Measurements from ENCODE around the gene TLCD3B. TPM values are rescaled to one million over a fixed set of nuclear protein-coding genes. Genes with fewer than 3 reads are reported as not detected.

Gene TLCD3B
- polyA plus RNA-seq, 1 experiment: not detected

DNA sequence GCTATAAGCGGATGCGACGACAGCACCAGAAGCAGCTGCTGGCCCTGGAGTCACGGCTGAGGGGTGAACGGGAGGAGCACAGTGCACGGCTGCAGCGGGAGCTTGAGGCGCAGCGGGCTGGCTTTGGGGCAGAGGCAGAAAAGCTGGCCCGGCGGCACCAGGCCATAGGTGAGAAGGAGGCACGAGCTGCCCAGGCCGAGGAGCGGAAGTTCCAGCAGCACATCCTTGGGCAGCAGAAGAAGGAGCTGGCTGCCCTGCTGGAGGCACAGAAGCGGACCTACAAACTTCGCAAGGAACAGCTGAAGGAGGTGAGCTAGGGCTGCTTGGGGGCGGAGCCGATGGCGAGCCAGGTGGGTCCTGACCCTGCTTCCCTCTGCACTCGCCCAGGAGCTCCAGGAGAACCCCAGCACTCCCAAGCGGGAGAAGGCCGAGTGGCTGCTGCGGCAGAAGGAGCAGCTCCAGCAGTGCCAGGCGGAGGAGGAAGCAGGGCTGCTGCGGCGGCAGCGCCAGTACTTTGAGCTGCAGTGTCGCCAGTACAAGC is 45.7 kb downstream of the TLCD3B start:
- Histone ChIP-seq H3K4me3 (ENCODE audit: low read depth, low read length) (no peak overlapping the region), H3K9me3 (ENCODE audit: control insufficient read depth, insufficient read depth, low read length) (no peaks in the 10 kb centered on the region; the same call in 1 of the 2 replicates), H3K27me3 (ENCODE audit: control insufficient read depth, insufficient read depth, low read length) (no peaks in the 10 kb centered on the region), H3K27ac (ENCODE audit: low read depth, low read length) (no peak overlapping the region)
- DNase-seq (ENCODE audit: low read depth, low spot score): no peak
- ChIA-PET POLR2A (no interaction called here), CTCF (no interaction called here)
- no peak for TF ChIP-seq CTCF (IDR thresholded peaks at IDR 0.05; ENCODE audit: low read depth, low read length)

- TF ChIP-seq CTCF (IDR thresholded peaks at IDR 0.05; ENCODE audit: low read depth, low read length): no peak
- Histone ChIP-seq H3K9me3 (ENCODE audit: control insufficient read depth, insufficient read depth, low read length) (no peaks in the 10 kb centered on the region; the same call in 1 of the 2 replicates), H3K27ac (ENCODE audit: low read depth, low read length) (no peak overlapping the region), H3K4me3 (ENCODE audit: low read depth, low read length) (no peak overlapping the region), H3K27me3 (ENCODE audit: control insufficient read depth, insufficient read depth, low read length) (no peaks in the 10 kb centered on the region)
- ChIA-PET CTCF (no interaction called here), POLR2A (no interaction called here)
- no peak for DNase-seq (ENCODE audit: low read depth, low spot score)
Measured at GRCh38 chr16:29984764-29985147, 46.3 kb downstream of the TLCD3B start.

DNA sequence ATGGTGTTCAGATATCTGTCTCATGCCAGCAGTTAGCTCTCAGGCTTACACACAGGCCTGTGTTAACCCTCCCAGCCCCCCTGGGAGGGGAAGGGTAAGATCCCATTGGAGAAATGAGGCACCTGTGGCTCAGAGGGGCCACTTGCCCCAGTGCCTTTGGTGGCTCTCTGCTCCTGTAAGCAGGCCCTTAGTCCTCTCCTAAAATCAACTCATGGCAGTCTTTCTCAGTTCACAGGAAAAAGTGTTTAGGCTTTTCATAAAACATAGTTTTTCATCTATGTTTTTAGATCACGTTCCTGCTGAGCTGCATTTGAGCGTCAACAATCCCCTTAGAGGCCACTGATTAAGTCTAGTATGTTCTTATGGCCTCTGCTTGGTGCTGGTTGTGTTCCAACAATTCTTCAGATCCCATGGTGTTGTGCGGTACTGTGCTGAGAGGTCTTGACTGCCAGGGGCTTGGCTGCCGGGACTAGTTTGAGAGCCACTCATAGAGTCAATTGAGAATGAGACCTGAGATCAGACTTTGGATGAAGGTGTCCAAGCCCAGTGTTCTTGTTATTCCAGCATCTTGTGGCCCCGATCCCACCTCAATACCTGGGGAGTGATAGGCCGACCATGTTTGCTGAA is 46.8 kb downstream of the TLCD3B start:
- Histone ChIP-seq H3K27me3 (ENCODE audit: control insufficient read depth, insufficient read depth, low read length) (no peaks in the 10 kb centered on the region), H3K9me3 (ENCODE audit: control insufficient read depth, insufficient read depth, low read length) (no peaks in the 10 kb centered on the region; the same call in 1 of the 2 replicates), H3K4me3 (ENCODE audit: low read depth, low read length) (no peak overlapping the region), H3K27ac (ENCODE audit: low read depth, low read length) (no peak overlapping the region)
- ChIA-PET CTCF (no interaction called here), POLR2A (no interaction called here)
- no peak for DNase-seq (ENCODE audit: low read depth, low spot score)
- TF ChIP-seq CTCF (IDR thresholded peaks at IDR 0.05; ENCODE audit: low read depth, low read length): no peak

DNA sequence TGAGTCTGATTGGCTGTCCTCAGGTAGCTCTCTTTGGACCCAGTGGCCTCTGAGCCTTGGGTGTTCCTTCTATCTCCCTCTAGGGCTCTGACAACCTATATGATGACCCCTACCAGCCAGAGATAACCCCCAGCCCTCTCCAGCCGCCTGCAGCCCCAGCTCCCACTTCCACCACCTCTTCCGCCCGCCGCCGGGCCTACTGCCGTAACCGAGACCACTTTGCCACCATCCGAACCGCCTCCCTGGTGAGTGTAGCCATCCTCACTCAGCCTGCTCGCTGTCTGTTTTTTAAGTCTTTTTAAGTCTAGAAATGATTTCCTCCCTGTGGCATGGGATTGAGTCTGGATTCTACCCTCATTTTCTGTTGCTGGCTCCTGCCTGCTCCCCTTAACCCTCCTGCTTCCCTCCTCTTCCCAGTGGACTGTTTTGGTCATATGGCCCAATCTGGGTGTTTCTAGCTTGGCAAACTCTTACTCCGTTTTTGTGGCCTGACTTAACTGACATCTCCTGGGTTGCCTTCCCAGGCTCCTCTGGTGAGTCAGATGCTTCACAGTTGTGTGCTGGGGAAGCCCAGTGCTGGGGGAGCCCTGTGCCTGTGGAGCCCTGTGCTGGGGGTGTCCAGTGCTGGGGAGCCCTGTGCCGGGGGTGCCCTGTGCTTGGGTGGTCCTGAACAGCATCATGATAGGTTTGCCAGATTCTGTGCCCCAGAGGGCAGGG is 47.5 kb downstream of the TLCD3B start:
- CTCF ChIA-PET: no interaction called here
- no peaks in the 10 kb centered on the region for H3K27me3 ChIP-seq (ENCODE audit: control insufficient read depth, insufficient read depth, low read length)
- no peak for DNase-seq (ENCODE audit: low read depth, low spot score)
- TF ChIP-seq CTCF (IDR thresholded peaks at IDR 0.05; ENCODE audit: low read depth, low read length): no peak
- POLR2A ChIA-PET: no interaction called here
- H3K27ac ChIP-seq (ENCODE audit: low read depth, low read length): no peak overlapping the region
- no peaks in the 10 kb centered on the region; the same call in 1 of the 2 replicates for H3K9me3 ChIP-seq (ENCODE audit: control insufficient read depth, insufficient read depth, low read length)
- no peak overlapping the region for H3K4me3 ChIP-seq (ENCODE audit: low read depth, low read length)
